ENCODE data around the gene IGSF11. TPM values are rescaled to one million over a fixed set of nuclear protein-coding genes. Genes with fewer than 3 reads are reported as not detected.
"Not testable (repeated sequence)": the region's sequence is repeated elsewhere in the genome, so short reads cannot be mapped to it uniquely, and the experiment has no call there.

The IGSF11 gene
- total RNA-seq, 1 donor from 2014 or later = 3.4 TPM

DNA sequence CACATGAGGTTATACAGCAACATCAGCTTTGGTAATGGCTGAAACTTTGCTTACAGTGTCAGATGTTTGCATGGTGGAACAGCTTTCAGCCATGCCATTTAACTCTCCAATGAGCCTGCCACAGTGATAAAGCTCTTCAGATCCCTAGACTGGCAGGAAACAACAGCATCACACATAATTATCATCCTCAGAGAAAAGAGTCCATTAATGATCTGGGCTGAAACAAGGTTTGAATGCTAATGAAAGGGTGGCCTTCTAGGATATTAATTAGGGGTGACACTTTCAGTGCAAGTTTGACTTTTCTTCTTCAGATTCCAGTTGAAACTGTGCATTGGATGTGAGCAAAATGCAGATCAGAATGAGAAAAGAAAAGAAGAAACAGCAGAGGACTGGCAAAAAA lies 166.6 kb downstream of the IGSF11 start:
- no peak for DNase-seq (ENCODE audit: extremely low spot score in 2 of 2)
- Histone ChIP-seq H3K9me3 (no peaks in the 10 kb centered on the region), H3K36me3 (no peaks in the 10 kb centered on the region), H3K4me1 (no peaks in the 10 kb centered on the region), H3K4me3 (no peak overlapping the region), H3K27ac (no peak overlapping the region), H3K27me3 (no peaks in the 10 kb centered on the region)
- intact Hi-C loops (cut with DNase I) = no loop called here
- TF ChIP-seq POLR2A (IDR thresholded peaks at IDR 0.05) (no peak), POLR2AphosphoS5 (IDR thresholded peaks at IDR 0.05; ENCODE audit: insufficient read depth in 1 of 2, low read depth in 1 of 2) (no peak)
- TF ChIP-seq, protein P1, sequence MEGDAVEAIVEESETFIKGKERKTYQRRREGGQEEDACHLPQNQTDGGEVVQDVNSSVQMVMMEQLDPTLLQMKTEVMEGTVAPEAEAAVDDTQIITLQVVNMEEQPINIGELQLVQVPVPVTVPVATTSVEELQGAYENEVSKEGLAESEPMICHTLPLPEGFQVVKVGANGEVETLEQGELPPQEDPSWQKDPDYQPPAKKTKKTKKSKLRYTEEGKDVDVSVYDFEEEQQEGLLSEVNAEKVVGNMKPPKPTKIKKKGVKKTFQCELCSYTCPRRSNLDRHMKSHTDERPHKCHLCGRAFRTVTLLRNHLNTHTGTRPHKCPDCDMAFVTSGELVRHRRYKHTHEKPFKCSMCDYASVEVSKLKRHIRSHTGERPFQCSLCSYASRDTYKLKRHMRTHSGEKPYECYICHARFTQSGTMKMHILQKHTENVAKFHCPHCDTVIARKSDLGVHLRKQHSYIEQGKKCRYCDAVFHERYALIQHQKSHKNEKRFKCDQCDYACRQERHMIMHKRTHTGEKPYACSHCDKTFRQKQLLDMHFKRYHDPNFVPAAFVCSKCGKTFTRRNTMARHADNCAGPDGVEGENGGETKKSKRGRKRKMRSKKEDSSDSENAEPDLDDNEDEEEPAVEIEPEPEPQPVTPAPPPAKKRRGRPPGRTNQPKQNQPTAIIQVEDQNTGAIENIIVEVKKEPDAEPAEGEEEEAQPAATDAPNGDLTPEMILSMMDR (IDR thresholded peaks at IDR 0.05) = no peak

DNA sequence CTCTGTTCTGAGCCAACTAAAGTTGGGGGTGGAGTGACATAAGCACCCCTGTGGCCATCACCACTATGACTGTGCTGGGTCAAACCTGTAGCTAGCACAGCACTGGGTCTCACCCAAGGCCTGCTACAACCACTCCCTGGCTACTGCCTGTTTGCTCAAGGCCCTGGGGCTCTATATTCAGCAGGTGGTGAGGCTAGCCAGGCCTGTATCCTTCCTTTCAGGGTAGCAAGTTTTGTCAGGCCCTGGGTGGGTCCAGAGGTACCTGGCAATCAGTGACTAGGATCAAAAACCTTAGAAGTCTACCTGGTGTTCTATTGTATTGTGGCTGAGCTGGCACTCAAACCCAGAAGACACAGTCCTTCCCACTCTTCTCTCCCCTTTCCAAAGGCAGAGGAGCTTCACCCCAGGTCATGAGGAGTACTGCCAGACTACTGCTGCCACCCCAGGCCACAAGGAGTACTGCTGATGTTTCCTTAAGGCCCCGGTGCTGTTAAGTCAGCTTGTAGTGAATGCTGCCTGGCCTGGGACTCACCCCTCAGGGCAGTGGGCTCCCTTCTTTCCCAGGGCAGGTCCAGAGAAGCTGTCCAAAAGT lies 170.8 kb downstream of the IGSF11 start:
- Histone ChIP-seq H3K4me3 (no peak overlapping the region), H3K9me3 (no peaks in the 10 kb centered on the region), H3K27me3 (no peaks in the 10 kb centered on the region), H3K4me1 (no peaks in the 10 kb centered on the region), H3K27ac (no peak overlapping the region), H3K36me3 (no peaks in the 10 kb centered on the region)
- DNase-seq (ENCODE audit: extremely low spot score in 2 of 2) = no peak
- intact Hi-C loops (cut with DNase I) = no loop called here
- no peak for TF ChIP-seq POLR2AphosphoS5 (IDR thresholded peaks at IDR 0.05; ENCODE audit: insufficient read depth in 1 of 2, low read depth in 1 of 2)
- TF ChIP-seq POLR2A (IDR thresholded peaks at IDR 0.05) = no peak
- TF ChIP-seq, protein P1 (IDR thresholded peaks at IDR 0.05) = no peak

DNA sequence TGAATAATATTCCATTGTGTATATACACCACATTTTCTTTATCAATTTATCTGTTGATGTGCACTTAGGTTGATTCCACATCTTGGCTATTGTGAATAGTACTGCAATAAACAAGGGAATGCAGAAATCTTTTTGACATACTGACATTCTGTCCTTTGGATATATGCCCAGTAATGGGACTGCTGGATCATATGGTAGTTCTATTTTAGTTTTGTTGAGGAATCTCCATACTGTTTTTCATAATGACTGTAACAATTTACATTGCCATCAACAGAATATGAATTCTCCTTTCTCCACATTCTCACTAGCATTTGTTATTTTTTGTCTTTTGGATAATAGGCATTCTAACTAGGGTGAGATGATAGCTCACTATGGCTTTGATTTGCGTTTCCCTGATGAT lies 174.7 kb downstream of the IGSF11 start:
- H3K9me3 ChIP-seq = no peaks in the 10 kb centered on the region
- H3K27ac ChIP-seq = no peak overlapping the region
- TF ChIP-seq POLR2A (IDR thresholded peaks at IDR 0.05) (no peak), POLR2AphosphoS5 (IDR thresholded peaks at IDR 0.05; ENCODE audit: insufficient read depth in 1 of 2, low read depth in 1 of 2) (no peak)
- TF ChIP-seq, protein P1 (IDR thresholded peaks at IDR 0.05) = no peak
- no peak for DNase-seq (ENCODE audit: extremely low spot score in 2 of 2)
- no peaks in the 10 kb centered on the region for H3K36me3 ChIP-seq
- intact Hi-C loops (cut with DNase I) = no loop called here
- no peak overlapping the region for H3K4me3 ChIP-seq
- no peaks in the 10 kb centered on the region for H3K27me3 ChIP-seq
- H3K4me1 ChIP-seq = no peaks in the 10 kb centered on the region

DNA sequence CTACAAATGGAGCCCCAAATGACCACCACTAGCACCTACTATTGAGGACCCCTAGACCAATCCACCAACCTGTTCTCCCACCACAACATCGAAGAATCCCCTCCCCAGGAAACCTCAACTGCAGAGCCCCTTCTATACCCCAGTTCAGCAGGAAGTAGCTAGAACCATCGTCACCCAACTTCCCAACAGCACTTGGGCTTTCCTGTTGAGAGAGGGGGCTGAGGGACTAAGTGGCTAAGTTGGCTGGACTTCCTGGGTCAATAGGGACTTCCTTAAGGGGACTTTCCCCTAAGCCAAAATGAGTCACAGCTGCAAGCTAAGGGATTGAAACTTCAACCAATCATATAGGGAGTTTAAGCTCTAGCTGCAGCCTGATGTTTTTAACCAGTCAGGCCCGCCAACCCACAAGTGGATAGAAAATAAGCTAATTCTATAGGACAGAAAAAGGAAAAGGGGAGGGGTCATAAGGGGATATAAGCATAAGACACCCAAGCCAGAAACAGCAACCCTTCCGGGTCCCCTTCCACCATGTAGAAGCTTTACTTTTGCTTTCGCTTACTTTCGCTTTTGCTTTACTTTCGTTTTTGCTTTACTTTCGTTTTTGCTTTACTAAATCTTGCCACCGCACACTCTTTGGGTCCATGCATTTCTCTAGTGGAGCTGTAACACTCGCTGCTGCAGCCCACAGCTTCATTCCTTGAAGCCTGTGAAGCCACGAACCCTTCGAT lies 183.0 kb downstream of the IGSF11 start:
- intact Hi-C loops (cut with DNase I); H3K27me3 ChIP-seq; H3K4me3 ChIP-seq; H3K36me3 ChIP-seq; H3K9me3 ChIP-seq; DNase-seq (ENCODE audit: extremely low spot score in 2 of 2); H3K27ac ChIP-seq; H3K4me1 ChIP-seq: not testable (repeated sequence)

DNA sequence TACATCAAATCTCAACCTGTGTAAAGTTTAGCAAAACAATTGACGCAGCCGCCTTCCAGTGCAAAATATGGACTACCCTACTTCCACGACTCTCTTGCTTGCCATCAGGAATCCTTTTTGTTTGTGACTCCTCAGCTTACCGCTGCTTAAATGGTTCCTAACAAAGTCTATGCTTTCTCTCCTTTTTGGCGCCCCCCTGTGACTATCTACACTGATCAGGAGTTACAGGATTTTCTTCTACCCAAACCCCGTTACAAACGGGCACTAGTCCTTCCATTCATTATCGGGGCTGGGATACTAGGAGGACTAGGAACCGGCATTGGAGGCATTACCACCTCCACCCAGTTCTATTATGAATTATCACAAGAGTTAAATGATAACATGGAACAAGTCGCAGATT lies 184.0 kb downstream of the IGSF11 start:
- no peaks in the 10 kb centered on the region for H3K4me1 ChIP-seq
- H3K27ac ChIP-seq = no peak overlapping the region
- intact Hi-C loops (cut with DNase I) = no loop called here
- TF ChIP-seq, protein P1 (IDR thresholded peaks at IDR 0.05) = no peak
- TF ChIP-seq POLR2AphosphoS5 (IDR thresholded peaks at IDR 0.05; ENCODE audit: insufficient read depth in 1 of 2, low read depth in 1 of 2) (no peak), POLR2A (IDR thresholded peaks at IDR 0.05) (no peak)
- no peak for DNase-seq (ENCODE audit: extremely low spot score in 2 of 2)
- no peaks in the 10 kb centered on the region for H3K9me3 ChIP-seq
- H3K4me3 ChIP-seq = no peak overlapping the region
- H3K36me3 ChIP-seq = no peaks in the 10 kb centered on the region
- no peaks in the 10 kb centered on the region for H3K27me3 ChIP-seq

Other genes with a start within 250 kb of the IGSF11 start
- not detected for gene TEX55, start 111.3 kb upstream of the IGSF11 start, total RNA-seq
- gene UPK1B, start 138.8 kb upstream of the IGSF11 start, total RNA-seq = not detected
- gene B4GALT4, start 206.0 kb upstream of the IGSF11 start, total RNA-seq = 12.0 TPM

All from vagina (tissue), 2 donors.